ENCODE results near the gene SPON1.

Gene SPON1

DNA sequence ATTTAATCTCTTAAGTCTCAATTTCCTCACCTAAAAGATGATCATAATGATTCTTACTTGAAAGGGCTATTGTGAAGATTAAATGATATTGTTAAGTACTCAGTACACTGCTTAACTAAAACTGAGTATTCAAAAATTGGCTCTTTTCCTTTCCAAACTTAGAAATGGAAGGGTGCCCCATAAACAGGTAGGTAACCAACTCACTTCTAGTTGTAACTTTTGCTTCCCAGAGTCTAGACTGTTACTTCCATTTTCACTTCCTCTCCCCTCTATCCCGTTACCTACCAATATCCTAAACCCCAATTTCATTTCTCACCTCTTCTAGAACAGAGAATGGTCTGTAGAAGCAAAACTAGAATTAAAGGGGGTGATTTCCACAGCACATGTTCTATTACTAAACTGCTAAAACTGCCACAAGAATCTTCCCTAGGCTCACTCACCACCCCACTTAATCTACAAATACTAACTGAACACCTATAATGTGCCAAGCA, 346.4 kb downstream of the SPON1 start:
- no peak for DNase-seq (ENCODE audit: low read depth)
- TF ChIP-seq, protein P1, sequence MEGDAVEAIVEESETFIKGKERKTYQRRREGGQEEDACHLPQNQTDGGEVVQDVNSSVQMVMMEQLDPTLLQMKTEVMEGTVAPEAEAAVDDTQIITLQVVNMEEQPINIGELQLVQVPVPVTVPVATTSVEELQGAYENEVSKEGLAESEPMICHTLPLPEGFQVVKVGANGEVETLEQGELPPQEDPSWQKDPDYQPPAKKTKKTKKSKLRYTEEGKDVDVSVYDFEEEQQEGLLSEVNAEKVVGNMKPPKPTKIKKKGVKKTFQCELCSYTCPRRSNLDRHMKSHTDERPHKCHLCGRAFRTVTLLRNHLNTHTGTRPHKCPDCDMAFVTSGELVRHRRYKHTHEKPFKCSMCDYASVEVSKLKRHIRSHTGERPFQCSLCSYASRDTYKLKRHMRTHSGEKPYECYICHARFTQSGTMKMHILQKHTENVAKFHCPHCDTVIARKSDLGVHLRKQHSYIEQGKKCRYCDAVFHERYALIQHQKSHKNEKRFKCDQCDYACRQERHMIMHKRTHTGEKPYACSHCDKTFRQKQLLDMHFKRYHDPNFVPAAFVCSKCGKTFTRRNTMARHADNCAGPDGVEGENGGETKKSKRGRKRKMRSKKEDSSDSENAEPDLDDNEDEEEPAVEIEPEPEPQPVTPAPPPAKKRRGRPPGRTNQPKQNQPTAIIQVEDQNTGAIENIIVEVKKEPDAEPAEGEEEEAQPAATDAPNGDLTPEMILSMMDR (IDR thresholded peaks at IDR 0.05; ENCODE audit: low read length, missing control alignments) = no peak
- no peak overlapping the region for H3K4me3 ChIP-seq (replicated peaks; ENCODE audit: low read depth, low read length)

DNA sequence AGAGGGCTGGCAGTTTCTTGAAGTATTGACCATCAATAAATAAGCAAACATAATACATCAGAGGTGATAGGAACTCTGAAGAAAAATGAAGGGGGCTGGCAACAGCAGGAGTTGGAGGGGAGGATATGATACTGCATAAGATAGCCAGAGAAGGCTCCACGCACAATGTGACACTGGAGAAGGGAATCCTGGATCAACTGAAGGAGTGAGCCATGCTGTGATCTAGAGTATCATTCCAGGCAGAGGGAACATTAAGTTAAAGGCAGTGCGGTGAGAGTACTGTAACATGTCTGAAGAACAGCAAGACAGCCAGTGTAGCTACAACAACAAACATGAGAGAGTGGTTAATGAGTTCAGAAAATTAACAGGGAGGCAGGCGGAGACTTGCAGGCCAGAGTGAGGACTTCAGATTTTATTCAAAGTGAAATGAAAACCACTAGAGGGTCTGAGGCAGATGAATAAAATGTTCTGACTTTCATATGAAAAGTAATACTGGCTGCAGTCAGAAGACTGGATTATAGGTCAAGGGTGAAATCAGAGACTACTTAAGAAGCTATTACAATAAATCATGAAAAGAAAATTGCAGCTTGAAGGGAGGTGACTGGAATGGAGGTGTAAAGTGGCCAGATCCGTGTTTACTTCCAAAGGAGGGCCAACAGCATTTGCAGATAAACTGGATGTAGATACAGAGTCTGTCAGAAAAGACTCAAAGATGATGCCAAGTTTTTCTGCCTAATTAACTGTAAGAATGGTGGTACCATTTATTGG, 347.1 kb downstream of the SPON1 start:
- TF ChIP-seq, protein P1 (IDR thresholded peaks at IDR 0.05; ENCODE audit: low read length, missing control alignments) = no peak
- no peak for DNase-seq (ENCODE audit: low read depth)
- H3K4me3 ChIP-seq (replicated peaks; ENCODE audit: low read depth, low read length) = no peak overlapping the region

DNA sequence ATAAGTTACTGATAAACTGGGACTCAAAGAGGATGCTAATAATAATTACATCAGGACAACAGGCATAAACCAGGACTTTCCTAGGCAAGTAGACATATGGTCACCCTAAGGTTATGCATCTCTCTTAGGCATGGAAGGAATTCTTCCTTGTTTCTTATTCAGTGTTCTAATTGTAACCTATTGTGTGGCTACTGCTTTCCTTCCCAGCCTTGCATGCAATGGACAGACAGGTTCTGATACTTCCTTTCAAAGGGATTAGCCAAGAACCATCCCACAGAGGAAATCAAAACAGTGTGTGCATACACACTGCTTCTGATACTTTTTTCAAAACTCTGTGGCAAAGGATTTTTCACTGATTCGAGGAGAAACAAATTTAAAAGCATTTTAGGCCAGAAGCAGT, 348.2 kb downstream of the SPON1 start:
- DNase-seq (ENCODE audit: low read depth) = peak; percentile 49
- TF ChIP-seq, protein P1 (IDR thresholded peaks at IDR 0.05; ENCODE audit: low read length, missing control alignments) = no peak
- no peak overlapping the region for H3K4me3 ChIP-seq (replicated peaks; ENCODE audit: low read depth, low read length)

DNA sequence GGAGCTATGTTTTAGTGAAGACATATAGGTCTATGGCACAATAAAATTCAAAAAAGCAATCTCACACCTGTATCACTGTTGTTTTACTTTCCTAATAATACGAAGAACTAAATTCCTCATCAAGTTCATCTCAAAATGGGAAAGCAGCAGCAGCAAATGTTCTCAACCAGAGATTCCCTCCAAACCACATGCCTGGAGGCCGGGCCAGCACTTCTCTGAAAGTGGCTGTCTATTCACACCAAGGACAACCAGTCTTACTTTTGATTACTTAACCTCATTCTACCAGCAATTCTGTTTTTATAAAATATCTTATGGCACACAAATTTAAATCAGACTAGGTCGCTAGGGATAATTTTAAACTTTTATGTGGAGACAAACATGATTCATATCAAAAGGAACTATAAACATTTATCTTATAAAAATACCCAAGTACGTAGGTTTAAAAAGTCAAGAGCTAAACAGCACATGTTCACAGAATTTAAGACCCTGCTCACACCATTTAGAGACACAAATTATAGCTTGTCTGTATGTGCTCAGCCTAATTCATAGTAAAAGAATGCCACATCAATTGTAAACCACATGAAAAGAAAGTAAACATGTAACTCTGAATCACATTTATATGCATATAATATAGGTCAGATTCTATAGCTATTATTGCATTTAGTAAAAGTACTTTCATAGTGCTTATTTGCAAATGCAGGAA, 350.4 kb downstream of the SPON1 start:
- no peak overlapping the region for H3K4me3 ChIP-seq (replicated peaks; ENCODE audit: low read depth, low read length)
- DNase-seq (ENCODE audit: low read depth) = no peak
- TF ChIP-seq, protein P1 (IDR thresholded peaks at IDR 0.05; ENCODE audit: low read length, missing control alignments) = no peak

DNA sequence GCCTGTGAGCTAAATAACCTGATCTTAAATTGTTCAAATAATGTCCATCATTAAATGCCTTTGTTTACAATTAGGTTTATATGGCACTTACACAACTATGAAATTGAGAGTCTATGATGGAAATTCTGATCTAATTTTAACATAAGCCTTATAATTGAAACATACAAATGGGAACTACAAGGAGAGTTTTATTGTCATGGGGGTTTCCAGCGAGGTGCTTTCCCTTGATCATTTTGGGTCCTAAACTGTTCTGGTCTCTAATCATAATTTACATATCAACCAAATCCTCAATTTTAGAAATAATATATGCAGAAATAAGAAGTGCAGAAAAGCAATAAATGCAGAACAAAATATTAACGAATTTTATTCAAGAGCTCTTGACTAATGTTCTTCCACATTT, 351.6 kb downstream of the SPON1 start:
- no peak for DNase-seq (ENCODE audit: low read depth)
- TF ChIP-seq, protein P1 (IDR thresholded peaks at IDR 0.05; ENCODE audit: low read length, missing control alignments) = no peak
- H3K4me3 ChIP-seq (replicated peaks; ENCODE audit: low read depth, low read length) = no peak overlapping the region

DNA sequence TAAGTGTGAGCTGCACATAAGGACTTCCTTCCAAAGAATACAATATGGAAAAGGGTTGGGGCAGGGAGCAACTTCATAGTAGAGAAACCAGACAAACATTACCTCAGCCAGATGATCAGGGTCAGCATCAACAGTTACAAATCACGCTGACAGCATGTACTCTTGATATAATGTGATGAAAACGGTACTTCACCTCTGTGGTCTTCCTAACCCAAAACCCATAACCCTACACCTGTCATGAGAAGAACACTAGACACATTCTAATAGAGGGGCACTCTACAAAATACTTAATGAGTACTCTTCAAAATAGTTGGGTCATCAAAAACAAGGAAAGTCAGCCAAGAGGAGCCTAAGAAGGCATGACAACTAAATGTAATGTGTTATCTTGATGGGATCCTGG, 352.6 kb downstream of the SPON1 start:
- no peak overlapping the region for H3K4me3 ChIP-seq (replicated peaks; ENCODE audit: low read depth, low read length)
- TF ChIP-seq, protein P1 (IDR thresholded peaks at IDR 0.05; ENCODE audit: low read length, missing control alignments) = no peak
- DNase-seq (ENCODE audit: low read depth) = no peak

Data from fibroblast of pulmonary artery (primary cell).